Astrocyte (in vitro differentiated cells and primary cell): ENCODE measurements around the gene KPNA1.

ENCODE experiments used
- EZH2 ChIP-seq: IDR thresholded peaks from 2 replicates; pipeline ENCODE4 v1.6.1; 2012; ENCODE audit warnings: mild to moderate bottlenecking, low read length, inconsistent platforms; ENCODE audit not compliant: insufficient read depth
- TF ChIP-seq, protein P1 (sequence below): IDR thresholded peaks from 2 replicates; pipeline ENCODE4 v1.5.1; 2011; ENCODE audit warnings: low read depth, mild to moderate bottlenecking, inconsistent platforms, low read length, moderate library complexity; ENCODE audit not compliant: insufficient read depth

DNA sequence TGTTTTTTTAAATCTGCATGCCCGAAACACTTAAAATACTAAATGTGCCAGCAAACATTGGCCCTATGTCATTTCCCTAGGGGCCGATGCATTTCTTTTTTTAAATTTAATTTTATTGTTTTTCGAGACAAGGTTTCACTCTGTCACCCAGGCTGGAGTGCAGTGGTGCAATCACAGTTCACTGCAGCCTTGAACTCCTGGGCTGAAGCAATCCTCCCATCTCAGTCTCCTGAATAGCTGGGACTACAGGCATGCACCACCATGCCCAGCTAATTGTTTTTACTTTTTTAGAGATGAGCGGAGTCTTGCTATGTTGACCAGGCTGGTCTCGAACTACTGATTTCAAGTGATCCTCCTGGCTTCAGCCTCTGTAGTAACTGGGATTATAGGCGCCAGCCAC is 43.9 kb upstream of the KPNA1 start:
- TF ChIP-seq, protein P1, sequence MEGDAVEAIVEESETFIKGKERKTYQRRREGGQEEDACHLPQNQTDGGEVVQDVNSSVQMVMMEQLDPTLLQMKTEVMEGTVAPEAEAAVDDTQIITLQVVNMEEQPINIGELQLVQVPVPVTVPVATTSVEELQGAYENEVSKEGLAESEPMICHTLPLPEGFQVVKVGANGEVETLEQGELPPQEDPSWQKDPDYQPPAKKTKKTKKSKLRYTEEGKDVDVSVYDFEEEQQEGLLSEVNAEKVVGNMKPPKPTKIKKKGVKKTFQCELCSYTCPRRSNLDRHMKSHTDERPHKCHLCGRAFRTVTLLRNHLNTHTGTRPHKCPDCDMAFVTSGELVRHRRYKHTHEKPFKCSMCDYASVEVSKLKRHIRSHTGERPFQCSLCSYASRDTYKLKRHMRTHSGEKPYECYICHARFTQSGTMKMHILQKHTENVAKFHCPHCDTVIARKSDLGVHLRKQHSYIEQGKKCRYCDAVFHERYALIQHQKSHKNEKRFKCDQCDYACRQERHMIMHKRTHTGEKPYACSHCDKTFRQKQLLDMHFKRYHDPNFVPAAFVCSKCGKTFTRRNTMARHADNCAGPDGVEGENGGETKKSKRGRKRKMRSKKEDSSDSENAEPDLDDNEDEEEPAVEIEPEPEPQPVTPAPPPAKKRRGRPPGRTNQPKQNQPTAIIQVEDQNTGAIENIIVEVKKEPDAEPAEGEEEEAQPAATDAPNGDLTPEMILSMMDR, result no peak
- no peak for TF ChIP-seq EZH2
